Esophagus squamous epithelium (tissue), 4 donors: ENCODE measurements around the gene CPA2.

Experiments
- CTCF ChIP-seq, 6 experiments: fragments of 450-650 bp in 4 of 6; fragments of 200-600 bp in 2 of 6; sonication (generic) in 2 of 6; IDR thresholded peaks; one replicate each; pipeline ENCODE4 v1.5.1; 2016 to 2019; ENCODE audit warnings: antibody characterized with exemption in 6 of 6, mild to moderate bottlenecking in 4 of 6, moderate library complexity in 4 of 6
- POLR2A ChIP-seq, 4 donors: fragments of 450-650 bp; IDR thresholded peaks; one replicate each; pipeline ENCODE4 v1.6.1; 2017; ENCODE audit warnings: antibody characterized with exemption in 4 of 4, mild to moderate bottlenecking in 4 of 4, moderate library complexity in 3 of 4

- TF ChIP-seq CTCF (IDR thresholded peaks at IDR 0.05) (no peak), POLR2A (IDR thresholded peaks at IDR 0.05) (no peak)
These were observed 46.8 kb upstream of the CPA2 start for GRCh38 chr7:130219871-130220270.
